IMR-90 (cell line): Measurements from ENCODE around the gene SLC25A26. TPM values are rescaled to one million over a fixed set of nuclear protein-coding genes. Genes with fewer than 3 reads are reported as not detected.

Source experiments
- ATAC-seq: fragments of 200-7000 bp; cut with Tn5 transposase; 2 replicates; pipeline ENCODE4 v1.9.1; 2020; ENCODE audit warnings: low read depth, mild to moderate bottlenecking, moderate library complexity
- BruUV-seq: library from RNA; stranded (reverse); fragments of 400-500 nt; replicated peaks from 2 replicates; lab custom pipeline; 2021; lab: Mats Ljungman, UMichigan
- CTCF ChIA-PET: fragments of 300-600 bp; formaldehyde crosslinking; extraction: SDS; loops from one replicate; lab custom pipeline; 2021; ENCODE audit warnings: antibody characterized with exemption; lab: Yijun Ruan, JAX
- POLR2A ChIA-PET: fragments of 300-600 bp; sonication (Branson Sonifier 250); formaldehyde crosslinking; loops from one replicate; lab custom pipeline; 2022; ENCODE audit warnings: antibody characterized with exemption; ENCODE audit not compliant: unreplicated experiment; lab: Charles Lee
- DNase-seq: peaks from one replicate; pipeline ENCODE4 v3.0.0; 2013
- H2AFZ ChIP-seq: replicated peaks from 2 replicates; pipeline ENCODE3; 2013; ENCODE audit warnings: low read length, mild to moderate bottlenecking; ENCODE audit not compliant: poor library complexity
- H2AK5ac ChIP-seq: 2 replicates; pipeline ENCODE4 v1.6.1; 2013; ENCODE audit warnings: low read depth, low read length, inconsistent platforms
- H2AK9ac ChIP-seq: replicated peaks from 2 replicates; pipeline ENCODE3; 2013; ENCODE audit warnings: mild to moderate bottlenecking, low read depth, low read length, moderate library complexity; ENCODE audit not compliant: poor library complexity
- H2BK120ac ChIP-seq: 2 replicates; pipeline ENCODE4 v1.6.1; 2013; ENCODE audit warnings: low read depth, low read length, inconsistent platforms
- H2BK15ac ChIP-seq: 3 replicates; pipeline ENCODE4 v1.6.1; 2013; ENCODE audit warnings: low read depth, low read length, inconsistent platforms
- H2BK20ac ChIP-seq: 2 replicates; pipeline ENCODE4 v1.6.1; 2013; ENCODE audit warnings: low read depth, mild to moderate bottlenecking, inconsistent platforms, low read length, moderate library complexity
- H2BK5ac ChIP-seq: 2 replicates; pipeline ENCODE4 v1.6.1; 2013; ENCODE audit warnings: mild to moderate bottlenecking, low read depth, low read length, inconsistent platforms; ENCODE audit not compliant: poor library complexity, severe bottlenecking
- H3K14ac ChIP-seq: replicated peaks from 2 replicates; pipeline ENCODE4 v1.6.1; 2013; ENCODE audit warnings: low read depth, low read length, inconsistent platforms
- H3K18ac ChIP-seq: 2 replicates; pipeline ENCODE4 v1.6.1; 2013; ENCODE audit warnings: low read depth, low read length, control low read depth
- H3K23ac ChIP-seq: 2 replicates; pipeline ENCODE4 v1.6.1; 2013; ENCODE audit warnings: low read depth, low read length, inconsistent platforms
- H3K27ac ChIP-seq: 2 replicates; pipeline ENCODE4 v1.5.1; 2013; ENCODE audit warnings: mild to moderate bottlenecking, control low read depth, low read length; ENCODE audit not compliant: insufficient read depth
- H3K27me3 ChIP-seq: 2 replicates; pipeline ENCODE4 v1.6.1; 2013; ENCODE audit warnings: low read length; ENCODE audit not compliant: control insufficient read depth, insufficient read depth
- H3K36me3 ChIP-seq: 2 replicates; pipeline ENCODE4 v1.6.1; 2013; ENCODE audit warnings: low read length, mixed read lengths; ENCODE audit not compliant: control insufficient read depth, insufficient read depth
- H3K4ac ChIP-seq: 2 replicates; pipeline ENCODE4 v1.6.1; 2013; ENCODE audit warnings: low read depth, low read length, inconsistent platforms
- H3K4me1 ChIP-seq: 2 replicates; pipeline ENCODE4 v1.6.1; 2013; ENCODE audit warnings: low read length, mixed read lengths; ENCODE audit not compliant: control insufficient read depth, insufficient read depth
- H3K4me2 ChIP-seq: 2 replicates; pipeline ENCODE4 v1.6.1; 2013; ENCODE audit warnings: low read depth, mild to moderate bottlenecking, control low read depth, low read length, moderate library complexity
- H3K4me3 ChIP-seq: 2 replicates; pipeline ENCODE4 v1.5.1; 2013; ENCODE audit warnings: low read depth, mild to moderate bottlenecking, control low read depth, low read length, moderate library complexity; ENCODE audit not compliant: insufficient read depth
- H3K56ac ChIP-seq: 2 replicates; pipeline ENCODE4 v1.6.1; 2013; ENCODE audit warnings: low read length, inconsistent platforms; ENCODE audit not compliant: insufficient read depth; ENCODE audit errors: extremely low read depth
- H3K79me1 ChIP-seq, 2 experiments: 2 replicates each; pipeline ENCODE4 v1.6.1; 2013; ENCODE audit warnings: low read length in 2 of 2, inconsistent platforms in 1 of 2, low read depth in 1 of 2
- H3K9ac ChIP-seq: 2 replicates; pipeline ENCODE4 v1.6.1; 2013; ENCODE audit warnings: low read depth, low read length, control low read depth
- H3K9me1 ChIP-seq: 2 replicates; pipeline ENCODE4 v1.6.1; 2013; ENCODE audit warnings: low read length, inconsistent platforms; ENCODE audit not compliant: insufficient read depth
- H3K9me3 ChIP-seq: 2 replicates; pipeline ENCODE4 v1.6.1; 2013; ENCODE audit warnings: low read length; ENCODE audit not compliant: control insufficient read depth, insufficient read depth
- H4K20me1 ChIP-seq: 2 replicates; pipeline ENCODE4 v1.6.1; 2013; ENCODE audit warnings: low read length, inconsistent platforms; ENCODE audit not compliant: insufficient read depth
- H4K5ac ChIP-seq: 2 replicates; pipeline ENCODE4 v1.6.1; 2013; ENCODE audit warnings: mild to moderate bottlenecking, low read depth, low read length, control low read depth
- H4K8ac ChIP-seq, 2 experiments: 2 replicates each; pipeline ENCODE4 v1.6.1; 2013; ENCODE audit warnings: low read depth in 2 of 2, low read length in 2 of 2, control low read depth in 1 of 2, inconsistent platforms in 1 of 2
- H4K91ac ChIP-seq: 2 replicates; pipeline ENCODE4 v1.6.1; 2013; ENCODE audit warnings: low read depth, low read length, inconsistent platforms; ENCODE audit not compliant: insufficient read depth
- NFE2L2 ChIP-seq: fragments of 150-350 bp; IDR thresholded peaks from 2 replicates; pipeline ENCODE4 v1.6.1; 2016; ENCODE audit warnings: low read depth, mild to moderate bottlenecking, low read length
- WGBS, 2 experiments: methylation state at CpG; one replicate each; pipeline versions ENCODE4 v1.1.5 to v1.1.7; 2013; ENCODE audit warnings: missing lambda C conversion rate in 2 of 2; ENCODE audit not compliant: insufficient read length in 1 of 2; ENCODE audit errors: extremely low coverage in 2 of 2; 5-methylcytosine and 5-hydroxymethylcytosine counted together
- dilution Hi-C: fragments of 300-500 bp; cut with HindIII; formaldehyde crosslinking; loops from one replicate; pipeline ENCODE4 v1.14.3; 2018; ENCODE audit warnings: low sequenced_read_pairs; ENCODE audit not compliant: unreplicated experiment
- in situ Hi-C: fragments of 300-500 bp; cut with MboI; formaldehyde crosslinking; loops from 3 replicates; pipeline ENCODE4 v1.14.3; 2019; ENCODE audit warnings: low sequenced_read_pairs, inconsistent platforms, mixed read lengths
- intact Hi-C: fragments of 100-400 bp; cut with micrococcal nuclease; formaldehyde crosslinking; loops from 2 replicates; pipeline ENCODE4 v1.10.0; 2022
- polyA plus RNA-seq, 3 experiments: library from polyadenylated mRNA; depleted of rRNA; stranded (reverse); fragments of >200 nt; gene quantifications; 2 replicates each; pipeline ENCODE4 v1.2.3, GENCODE V29; 2012; ENCODE audit warnings: low replicate concordance in 1 of 3
- total RNA-seq: library from RNA; depleted of rRNA; stranded (reverse); fragments of >200 nt; gene quantifications from 2 replicates; pipeline ENCODE4 v1.2.3, GENCODE V29; 2012

SLC25A26 gene
- total and polyA plus RNA-seq, 2 of the 4 experiments (the other 2 are of a cell fraction), result 10.9 to 12.7 TPM

- Histone ChIP-seq H4K8ac (no peak overlapping the region), H2BK5ac (no peak overlapping the region), H3K4me2 (no peak overlapping the region), H2BK15ac (no peak overlapping the region), H3K27me3 (no peaks in the 10 kb centered on the region), H2BK20ac (no peak overlapping the region), H3K9me1 (peaks cover 4% of the 10 kb centered on the region), H3K14ac (no peak overlapping the region), H3K4me3 (no peak overlapping the region), H2AFZ (no peak overlapping the region), H2AK5ac (no peak overlapping the region), H3K23ac (no peak overlapping the region), H3K4ac (no peak overlapping the region), H4K5ac (no peak overlapping the region), H3K56ac (no peak overlapping the region), H3K36me3 (no peaks in the 10 kb centered on the region), H3K9me3 (no peaks in the 10 kb centered on the region), H4K20me1 (no peaks in the 10 kb centered on the region), H4K91ac (no peak overlapping the region), H3K18ac (no peak overlapping the region), H2AK9ac (no peak overlapping the region), H3K9ac (no peak overlapping the region), H3K27ac (no peak overlapping the region), H3K4me1 (peaks cover 2% of the 10 kb centered on the region; the same call in 1 of the 2 replicates), H3K79me1 (peaks cover 4% of the 10 kb centered on the region in 2 experiments; a peak in 3 of 4 replicates), H2BK120ac (no peak overlapping the region)
- BruUV-seq, result no TSS peak
- intact Hi-C loops, result loop anchor here (5.0 kb wide), 1 partner anchor 42 kb away; no protein-coding TSS in a partner anchor
- WGBS, 2 experiments, result no CpG with 5 or more reads among the region's 3 CpGs
- no peak for TF ChIP-seq NFE2L2
- in situ Hi-C loops, result no loop called here
- CTCF ChIA-PET, result interaction anchor here (0.6 kb wide), 1 partner anchor 392 kb away, joined by 4 read pairs; no protein-coding TSS in a partner anchor
- dilution Hi-C loops, result no loop called here
- DNase-seq (peak; percentile 85), ATAC-seq (peak; percentile 40)
- POLR2A ChIA-PET, result no interaction called here
Observed at GRCh38 chr3:66338927-66339326, 118.1 kb downstream of the SLC25A26 start.
